HCT116 (cell line): ENCODE measurements around the gene EIF4E2. TPM values are rescaled to one million over a fixed set of nuclear protein-coding genes. Genes with fewer than 3 reads are reported as not detected.

Experiments
- ATAC-seq: fragments of 200-7000 bp; cut with Tn5 transposase; 2 replicates; pipeline ENCODE4 v1.9.1; 2020; ENCODE audit warnings: mild to moderate bottlenecking, moderate library complexity
- BruUV-seq: library from RNA; stranded (reverse); fragments of 400-500 nt; replicated peaks from 2 replicates; lab custom pipeline; 2021; lab: Mats Ljungman, UMichigan
- CTCF ChIA-PET: fragments of 300-600 bp; sonication (Branson Sonifier 250); formaldehyde crosslinking; loops from one replicate; lab custom pipeline; 2021; ENCODE audit warnings: antibody characterized with exemption; lab: Charles Lee
- POLR2A ChIA-PET: fragments of 300-600, 350-600 bp; sonication (Branson Sonifier 250); formaldehyde crosslinking; loops from one replicate; lab custom pipeline; 2021; ENCODE audit warnings: antibody characterized with exemption; lab: Charles Lee
- RAD21 ChIA-PET, 2 experiments: fragments of 300-600 bp; sonication (Branson Sonifier 250); formaldehyde crosslinking; loops; one replicate each; lab custom pipeline; 2023; ENCODE audit warnings: low total read pairs in 2 of 2; ENCODE audit not compliant: uncharacterized antibody in 2 of 2, unreplicated experiment in 2 of 2, low non-redundant PET in 1 of 2; lab: Charles Lee
- DNase-seq: peaks from one replicate; pipeline ENCODE4 v3.0.0-alpha.2; 2010; ENCODE audit warnings: low read depth, low spot score
- H2AFZ ChIP-seq: fragments of 200-600 bp; shearing (Covaris generic), sonication (generic); 2 replicates; pipeline ENCODE4 v1.6.1; 2017; ENCODE audit warnings: low read depth, mixed run types, mixed read lengths, antibody characterized with exemption, low read length; ENCODE audit not compliant: poor library complexity, severe bottlenecking
- H3K27ac ChIP-seq: 2 replicates; pipeline ENCODE4 v1.5.1; 2012; ENCODE audit warnings: low read depth, low read length
- H3K27me3 ChIP-seq: fragments of 200-600 bp; sonication (generic); 2 replicates; pipeline ENCODE4 v1.6.1; 2016; ENCODE audit warnings: mixed run types, low read length, mixed read lengths; ENCODE audit not compliant: insufficient read depth
- H3K36me3 ChIP-seq, 2 experiments: fragments of 200-500 bp in 1 of 2; fragments of 200-600 bp in 1 of 2; sonication (Bioruptor generic) in 1 of 2; sonication (generic) in 1 of 2; 2 replicates each; pipeline versions ENCODE4 v1.5.1 to v1.6.1; 2014 to 2016; ENCODE audit warnings: low read length in 2 of 2, inconsistent platforms in 1 of 2, mixed read lengths in 1 of 2, mixed run types in 1 of 2; ENCODE audit not compliant: insufficient read depth in 2 of 2, control insufficient read depth in 1 of 2
- H3K4me1 ChIP-seq, 2 experiments: fragments of 200-600 bp in 1 of 2; sonication (generic) in 1 of 2; 2 replicates each; pipeline versions ENCODE4 v1.5.1 to v1.6.1; 2012 to 2017; ENCODE audit warnings: low read length in 2 of 2, inconsistent platforms in 1 of 2, mild to moderate bottlenecking in 1 of 2, mixed read lengths in 1 of 2, mixed run types in 1 of 2, moderate library complexity in 1 of 2; ENCODE audit not compliant: insufficient read depth in 2 of 2, control insufficient read depth in 1 of 2
- H3K4me2 ChIP-seq: fragments of 200-600 bp; sonication (generic); 2 replicates; pipeline ENCODE4 v1.6.1; 2017; ENCODE audit warnings: mixed run types, low read length, mixed read lengths
- H3K4me3 ChIP-seq, 2 experiments: fragments of 200-600 bp in 1 of 2; sonication (generic) in 1 of 2; replicated peaks in 1 of 2; 2 replicates each; pipeline ENCODE4 v1.5.1; 2011 to 2016; ENCODE audit warnings: low read length in 2 of 2, control low read depth in 1 of 2, low read depth in 1 of 2, mild to moderate bottlenecking in 1 of 2, mixed read lengths in 1 of 2, mixed run types in 1 of 2
- H3K79me2 ChIP-seq: fragments of 200-600 bp; sonication (generic); 2 replicates; pipeline ENCODE4 v1.6.1; 2017; ENCODE audit warnings: mild to moderate bottlenecking, mixed run types, low read length, moderate library complexity, mixed read lengths; ENCODE audit not compliant: insufficient read depth
- H3K9ac ChIP-seq: fragments of 200-600 bp; sonication (generic); 2 replicates; pipeline ENCODE4 v1.6.1; 2016; ENCODE audit warnings: low read length, mixed read lengths
- H3K9me2 ChIP-seq: fragments of 200-600 bp; sonication (generic), shearing (Covaris generic); 2 replicates; pipeline ENCODE4 v1.6.1; 2017; ENCODE audit warnings: mixed run types, mild to moderate bottlenecking, moderate library complexity; ENCODE audit not compliant: insufficient read depth
- H3K9me3 ChIP-seq, 2 experiments: fragments of 200-500 bp in 1 of 2; fragments of 200-600 bp in 1 of 2; sonication (Bioruptor generic) in 1 of 2; sonication (generic) in 1 of 2; 2 replicates each; pipeline ENCODE4 v1.6.1; 2014 to 2017; ENCODE audit warnings: low read length in 2 of 2, mixed read lengths in 2 of 2, inconsistent platforms in 1 of 2, low read depth in 1 of 2, mild to moderate bottlenecking in 1 of 2, mixed run types in 1 of 2, moderate library complexity in 1 of 2; ENCODE audit not compliant: control insufficient read depth in 1 of 2, insufficient read depth in 1 of 2
- H4K20me1 ChIP-seq: fragments of 200-600 bp; sonication (generic), shearing (Covaris generic); 2 replicates; pipeline ENCODE4 v1.6.1; 2017; ENCODE audit warnings: mixed run types, mild to moderate bottlenecking, moderate library complexity; ENCODE audit not compliant: insufficient read depth
- ELF1 ChIP-seq: IDR thresholded peaks from 2 replicates; pipeline ENCODE4 v1.6.1; 2012; ENCODE audit warnings: low read depth, borderline replicate concordance
- EZH2 ChIP-seq: fragments of 200-600 bp; sonication (generic); IDR thresholded peaks from 2 replicates; pipeline ENCODE4 v1.6.1; 2017; ENCODE audit warnings: antibody characterized with exemption, mixed run types
- EZH2phosphoT487 ChIP-seq: fragments of 200-600 bp; IDR thresholded peaks from 2 replicates; pipeline ENCODE4 v1.6.1; 2018; ENCODE audit warnings: antibody characterized with exemption, borderline replicate concordance
- FOSL1 ChIP-seq: IDR thresholded peaks from 2 replicates; pipeline ENCODE4 v1.6.1; 2012; ENCODE audit warnings: low read depth
- JUND ChIP-seq: IDR thresholded peaks from 2 replicates; pipeline ENCODE4 v1.6.1; 2012
- POLR2A ChIP-seq: IDR thresholded peaks from 2 replicates; pipeline ENCODE4 v1.7.0; 2011; ENCODE audit warnings: borderline replicate concordance; ENCODE audit not compliant: insufficient read depth, insufficient read length; ENCODE audit errors: extremely low read depth
- POLR2AphosphoS5 ChIP-seq: IDR thresholded peaks from 2 replicates; pipeline ENCODE4 v1.6.1; 2011; ENCODE audit warnings: mild to moderate bottlenecking, low read depth, low read length, moderate library complexity
- REST ChIP-seq: IDR thresholded peaks from 2 replicates; pipeline ENCODE4 v1.6.1; 2012; ENCODE audit warnings: low read depth
- SP1 ChIP-seq: IDR thresholded peaks from 2 replicates; pipeline ENCODE4 v1.6.1; 2012; ENCODE audit warnings: low read depth
- ZBTB33 ChIP-seq: IDR thresholded peaks from 2 replicates; pipeline ENCODE4 v1.6.1; 2011; ENCODE audit warnings: mild to moderate bottlenecking, low read length, moderate library complexity; ENCODE audit not compliant: insufficient replicate concordance; ENCODE audit errors: extremely low read depth
- intact Hi-C: fragments of 100-400 bp; cut with micrococcal nuclease; formaldehyde crosslinking; loops from 2 replicates; pipeline ENCODE4 v1.10.0; 2022
- total RNA-seq: library from RNA; stranded (reverse); gene quantifications from one replicate; pipeline ENCODE4 v1.2.1, GENCODE V29; 2021; ENCODE audit not compliant: unreplicated experiment

EIF4E2 gene
- total RNA-seq, 1 experiment from 2014 or later = 58.6 TPM

GRCh38 chr2:232522623-232523401 is 27.7 kb upstream of the EIF4E2 start:
- ChIA-PET POLR2A (no interaction called here), RAD21 (interaction anchor here in 1 of 2 experiments (0.7 kb wide), 1 partner anchor 76 kb away, joined by 3 read pairs; no protein-coding TSS in a partner anchor), CTCF (interaction anchor here (0.7 to 1.0 kb wide), 2 partner anchors 76 to 78 kb away, joined by 3 to 5 read pairs; no protein-coding TSS in a partner anchor)
- Histone ChIP-seq H3K79me2 (no peaks in the 10 kb centered on the region), H3K4me2 (peak overlapping the region; percentile 32; the same call in 1 of the 2 replicates), H4K20me1 (no peaks in the 10 kb centered on the region), H3K27ac (no peak overlapping the region), H3K36me3 (no peaks in the 10 kb centered on the region), H3K4me3 (no peak overlapping the region), H3K27me3 (no peaks in the 10 kb centered on the region), H3K9ac (no peak overlapping the region), H2AFZ (no peak overlapping the region), H3K9me2 (no peaks in the 10 kb centered on the region), H3K9me3 (no peaks in the 10 kb centered on the region), H3K4me1 (peaks cover 0 to 6% of the 10 kb centered on the region in 2 experiments; a peak in 1 of 4 replicates)
- no peak for TF ChIP-seq ZBTB33
- no peak for TF ChIP-seq FOSL1
- TF ChIP-seq EZH2phosphoT487 = no peak
- TF ChIP-seq POLR2A = no peak
- TF ChIP-seq REST = no peak
- TF ChIP-seq ELF1 = no peak
- TF ChIP-seq SP1 = no peak
- TF ChIP-seq POLR2AphosphoS5 = no peak
- TF ChIP-seq JUND = no peak
- TF ChIP-seq EZH2 = no peak
- DNase-seq = no peak
- ATAC-seq = no peak
- intact Hi-C loops = loop anchor here (1.0 to 10.0 kb wide), 2 partner anchors 79 to 178 kb away; no protein-coding TSS in a partner anchor
- BruUV-seq = no TSS peak
